Measurements from ENCODE around the gene MRAP2.
"Not testable (repeated sequence)": the region's sequence is repeated elsewhere in the genome, so short reads cannot be mapped to it uniquely, and the experiment has no call there.

Gene MRAP2

GRCh38 chr6:84074988-84075781 is 41.6 kb downstream of the MRAP2 start:
- DNase-seq (ENCODE audit: low spot score): peak; percentile 30

DNA sequence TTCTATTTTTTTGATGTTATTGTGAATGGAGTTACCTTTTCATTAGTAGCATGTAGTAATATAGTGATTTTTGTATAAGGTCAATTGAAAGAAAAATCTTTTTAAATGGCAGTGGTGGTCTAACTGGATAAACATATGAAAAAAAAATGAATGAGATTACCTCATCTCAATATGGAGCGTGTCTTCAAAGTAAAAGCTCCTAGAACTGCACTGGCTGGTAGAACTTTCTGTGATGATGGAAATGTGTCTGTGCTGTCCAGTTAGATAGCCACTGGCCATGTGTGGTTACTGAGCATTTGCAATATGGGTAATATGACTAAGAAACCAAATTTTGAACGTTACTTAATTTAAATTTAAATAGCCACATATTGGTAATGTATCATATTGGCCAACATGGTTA is 44.1 kb downstream of the MRAP2 start:
- no peak for DNase-seq (ENCODE audit: low spot score)

DNA sequence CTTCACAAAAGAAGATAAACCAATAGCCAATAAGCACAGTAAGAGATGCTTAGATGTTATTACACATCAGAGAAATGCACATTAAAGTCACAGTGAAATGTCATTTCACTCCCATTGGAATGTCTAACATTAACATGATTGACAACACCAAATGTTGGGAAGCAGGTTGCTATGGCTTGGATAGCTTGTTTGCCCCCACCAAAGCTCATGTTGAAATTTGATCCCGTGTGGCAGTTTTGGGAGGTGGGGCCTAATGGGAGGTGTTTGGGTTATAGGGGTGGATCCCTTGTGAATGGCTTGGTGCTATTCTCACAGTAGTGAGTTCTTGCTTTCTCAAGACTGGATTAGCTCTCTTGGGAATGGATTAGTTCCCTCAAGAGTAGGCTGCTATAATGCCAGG is 44.8 kb downstream of the MRAP2 start:
- DNase-seq (ENCODE audit: low spot score): no peak

- no peak for DNase-seq (ENCODE audit: low spot score)
Measured at GRCh38 chr6:84081222-84081621, 47.6 kb downstream of the MRAP2 start.

GRCh38 chr6:84082689-84083265 is 49.2 kb downstream of the MRAP2 start:
- DNase-seq (ENCODE audit: low spot score): no peak

DNA sequence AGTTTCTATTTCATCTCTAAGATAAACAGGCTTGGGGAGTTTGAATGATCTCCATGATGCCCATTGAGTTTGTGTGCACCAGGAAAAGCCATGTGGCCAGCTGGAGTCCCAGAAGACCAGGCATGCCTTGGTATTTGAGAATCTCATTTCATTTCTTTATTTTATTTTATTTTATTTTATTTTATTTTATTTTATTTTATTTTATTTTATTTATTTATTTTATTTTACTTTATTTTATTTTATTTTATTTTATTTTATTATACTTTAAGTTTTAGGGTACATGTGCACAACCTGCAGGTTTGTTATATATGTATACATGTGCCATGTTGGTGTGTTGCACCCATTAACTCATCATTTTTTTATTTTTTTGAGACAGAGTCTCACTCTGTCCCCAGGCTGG is 51.1 kb downstream of the MRAP2 start:
- DNase-seq (ENCODE audit: low spot score): not testable (repeated sequence)

- no peak for DNase-seq (ENCODE audit: low spot score)
Measured at GRCh38 chr6:84086056-84086455, 52.5 kb downstream of the MRAP2 start.

GRCh38 chr6:84086545-84087429 is 53.2 kb downstream of the MRAP2 start:
- DNase-seq (ENCODE audit: low spot score): no peak

DNA sequence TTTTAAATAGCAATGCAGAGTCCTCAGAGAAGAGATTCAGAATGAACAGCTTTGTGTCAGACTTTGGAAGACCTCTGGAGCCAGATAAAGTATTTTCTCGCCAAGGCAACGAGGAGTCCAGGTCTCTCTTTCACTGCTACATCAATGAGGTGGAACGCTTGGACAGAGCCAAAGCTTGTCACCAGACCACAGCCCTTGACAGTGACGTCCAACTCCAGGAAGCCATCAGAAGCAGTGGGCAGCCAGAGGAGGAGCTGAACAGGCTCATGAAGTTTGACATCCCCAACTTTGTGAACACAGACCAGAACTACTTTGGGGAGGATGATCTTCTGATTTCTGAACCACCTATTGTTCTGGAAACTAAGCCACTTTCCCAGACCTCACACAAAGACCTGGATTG is 55.5 kb downstream of the MRAP2 start:
- no peak for DNase-seq (ENCODE audit: low spot score)

GRCh38 chr6:84089552-84089951 is 56.0 kb downstream of the MRAP2 start:
- no peak for DNase-seq (ENCODE audit: low spot score)

DNA sequence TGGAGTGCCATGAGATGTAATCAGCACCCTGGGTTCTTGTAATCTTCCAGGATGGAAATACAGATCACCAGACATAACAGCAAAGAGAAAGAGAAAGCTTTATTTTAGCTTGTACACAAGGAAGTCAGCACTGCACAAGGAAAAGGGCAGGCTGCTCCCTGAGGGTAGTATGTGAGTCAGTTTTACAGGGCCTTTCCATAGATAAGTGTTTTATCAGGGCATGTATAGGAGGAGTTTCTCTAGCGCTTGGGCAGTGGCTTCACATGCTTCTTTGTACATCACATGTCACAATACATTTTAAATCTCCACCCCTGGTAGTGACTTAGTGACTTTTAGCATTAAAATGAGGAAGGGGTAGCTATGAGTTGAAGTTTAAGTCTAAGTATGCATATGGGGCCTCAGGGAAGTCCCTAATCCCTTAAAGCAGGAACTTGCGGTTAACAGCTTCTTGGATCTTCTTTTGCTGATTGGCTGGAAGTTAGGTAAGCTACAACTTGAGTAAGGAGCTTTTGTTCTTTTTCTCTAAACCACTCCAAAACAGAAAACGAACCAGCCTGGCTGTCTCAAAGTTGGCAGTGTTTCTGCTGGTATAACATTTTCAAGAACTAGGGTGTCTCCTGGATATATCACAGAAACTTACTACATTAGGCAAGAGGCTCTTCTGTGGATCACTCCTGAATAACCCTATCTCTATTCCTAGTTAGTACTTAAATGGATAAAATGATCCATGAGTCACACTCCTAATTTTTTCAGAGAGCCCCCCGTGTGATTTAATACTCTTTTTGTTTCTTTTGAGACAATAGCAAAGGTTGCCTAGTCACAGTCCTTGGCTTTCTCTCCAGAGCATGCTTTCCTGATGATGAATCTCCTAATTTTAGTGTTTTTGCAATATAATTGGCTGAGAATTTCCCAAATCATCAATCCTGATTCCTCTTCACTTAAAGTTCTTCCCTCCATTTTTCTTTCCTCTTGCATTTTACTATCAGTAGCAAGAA is 60.2 kb downstream of the MRAP2 start:
- DNase-seq (ENCODE audit: low spot score): peak; percentile 17

- DNase-seq (ENCODE audit: low spot score): no peak
Measured at GRCh38 chr6:84095156-84095555, 61.6 kb downstream of the MRAP2 start.

GRCh38 chr6:84103029-84103428 is 69.5 kb downstream of the MRAP2 start:
- peak; percentile 67 for DNase-seq (ENCODE audit: low spot score)

DNA sequence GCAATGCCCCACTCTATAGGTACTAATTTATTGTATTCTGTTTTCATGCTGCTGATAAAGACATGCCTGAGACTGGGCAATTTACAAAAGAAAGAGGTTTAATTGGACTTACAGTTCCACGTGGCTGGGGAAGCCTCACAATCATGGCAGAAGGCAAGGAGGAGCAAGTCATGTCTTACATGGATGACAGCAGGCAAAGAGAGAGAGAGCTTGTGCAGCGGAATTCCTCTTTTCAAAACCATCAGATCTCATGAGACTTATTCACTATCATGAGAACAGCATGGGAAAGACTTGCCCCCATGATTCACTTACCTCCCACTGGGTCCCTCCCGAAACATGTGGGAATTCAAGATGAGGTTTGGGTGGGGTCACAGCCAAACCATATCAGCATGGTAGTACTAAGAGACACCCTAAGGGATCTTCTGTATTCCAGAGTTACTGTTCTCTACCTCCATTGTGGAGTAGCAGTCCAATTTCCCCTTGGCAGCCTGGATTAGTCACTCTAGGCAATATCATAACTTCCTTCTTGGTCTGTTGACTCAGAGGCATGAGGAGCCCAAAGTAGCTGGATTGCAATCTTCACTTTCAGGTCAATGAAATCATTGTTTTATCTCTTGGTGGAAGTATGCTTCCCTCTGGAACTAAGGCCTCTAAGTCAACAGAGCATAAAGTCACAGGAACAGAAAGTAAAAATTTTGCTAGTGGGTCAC is 71.8 kb downstream of the MRAP2 start:
- DNase-seq (ENCODE audit: low spot score): peak; percentile 29

GRCh38 chr6:84107495-84107894 is 73.9 kb downstream of the MRAP2 start:
- no peak for DNase-seq (ENCODE audit: low spot score)

DNA sequence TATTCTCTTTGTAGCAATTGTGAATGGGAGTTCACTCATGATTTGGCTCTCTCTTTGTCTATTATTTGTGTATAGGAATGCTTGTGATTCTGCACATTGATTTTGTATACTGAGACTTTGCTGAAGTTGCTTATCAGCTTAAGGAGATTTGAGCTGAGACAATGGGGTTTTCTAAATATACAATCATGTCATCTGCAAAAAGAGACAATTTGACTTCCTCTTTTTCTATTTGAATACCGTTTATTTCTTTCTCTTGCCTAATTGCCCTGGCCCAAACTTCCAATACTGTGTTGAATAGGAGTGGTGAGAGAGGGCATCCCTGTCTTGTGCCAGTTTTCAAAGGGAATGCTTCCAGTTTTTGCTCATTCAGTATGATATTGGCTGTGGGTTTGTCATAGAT is 77.8 kb downstream of the MRAP2 start:
- DNase-seq (ENCODE audit: low spot score): not testable (repeated sequence)

DNA sequence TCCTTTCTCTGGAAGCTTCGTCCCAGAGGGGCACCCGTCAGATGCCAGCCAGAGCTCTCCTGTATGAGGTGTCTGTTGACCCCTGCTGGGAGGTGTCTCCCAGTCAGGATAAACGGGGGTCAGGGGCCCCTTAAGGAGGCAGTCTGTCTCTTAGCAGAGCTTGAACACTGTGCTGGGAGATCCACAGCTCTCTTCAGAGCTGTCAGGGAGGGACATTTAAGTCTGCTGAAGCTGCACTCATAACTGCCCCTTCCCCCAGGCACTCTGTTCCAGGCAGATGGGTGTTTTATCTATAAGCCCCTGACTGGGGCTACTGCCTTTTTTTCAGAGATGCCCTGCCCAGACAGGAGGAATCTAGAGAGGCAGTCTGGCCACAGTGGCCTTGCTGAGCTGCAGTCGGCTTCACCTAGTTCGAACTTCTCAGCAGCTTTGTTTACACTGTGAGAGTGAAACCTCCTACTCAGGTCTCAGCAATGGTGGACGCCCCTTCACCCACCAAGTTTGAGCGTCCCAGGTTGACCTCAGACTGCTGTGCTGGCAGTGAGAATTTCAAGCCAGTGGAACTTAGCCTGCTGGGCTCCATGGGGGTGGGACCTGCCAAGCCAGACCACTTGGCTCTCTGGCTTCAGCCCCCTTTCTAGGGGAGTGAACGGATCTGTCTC is 81.5 kb downstream of the MRAP2 start:
- not testable (repeated sequence) for DNase-seq (ENCODE audit: low spot score)

GRCh38 chr6:84118191-84118590 is 84.6 kb downstream of the MRAP2 start:
- no peak for DNase-seq (ENCODE audit: low spot score)

GRCh38 chr6:84119277-84119676 is 85.7 kb downstream of the MRAP2 start:
- no peak for DNase-seq (ENCODE audit: low spot score)

- no peak for DNase-seq (ENCODE audit: low spot score)
Measured at GRCh38 chr6:84123186-84123585, 89.6 kb downstream of the MRAP2 start.

Measured in AG20443 (cell line).